ENCODE data around the gene SSUH2. TPM values are rescaled to one million over a fixed set of nuclear protein-coding genes. Genes with fewer than 3 reads are reported as not detected.

Gene SSUH2
- total and polyA plus RNA-seq, 9 of the 15 experiments (the other 6 are each of a cell fraction or from before 2014, with no cell fraction given): 0.04 to 0.17 (median 0.04) TPM; not detected in 6

DNA sequence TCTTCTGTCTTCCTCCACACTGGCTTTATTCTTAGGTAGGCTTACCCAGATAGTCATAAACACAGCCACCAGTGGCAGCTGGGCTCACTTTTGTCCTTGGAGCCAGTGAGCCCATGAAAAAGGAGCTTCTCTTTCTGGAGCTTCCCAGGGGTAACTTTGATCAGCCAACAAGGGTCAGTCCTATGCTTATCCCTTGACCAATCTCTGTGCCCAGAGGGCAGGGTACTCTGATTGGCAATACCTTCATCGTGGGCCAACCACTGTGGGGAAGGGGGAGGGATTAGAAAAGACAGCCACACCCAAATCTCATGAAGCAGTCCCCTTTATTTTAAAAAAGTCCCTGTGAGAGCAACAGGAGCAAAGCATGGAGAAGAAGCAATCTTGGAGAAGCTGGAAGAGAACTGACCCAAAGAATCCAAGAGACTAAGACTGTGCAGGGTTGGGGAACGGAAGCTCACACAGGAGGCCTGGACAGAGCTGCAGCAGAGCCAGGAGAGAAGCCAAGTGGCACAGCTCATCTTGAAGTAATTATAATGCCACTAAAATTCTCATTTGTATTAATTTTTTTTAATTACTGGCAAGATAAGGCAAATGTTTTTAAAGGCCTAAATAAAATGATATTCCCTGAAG, 70.4 kb downstream of the SSUH2 start:
- Histone ChIP-seq H3K36me3 (ENCODE audit: control insufficient read depth, insufficient read depth, low read length) (no peaks in the 10 kb centered on the region), H3K4me3 (no peak overlapping the region), H3K4me2 (ENCODE audit: insufficient read depth, low read length) (no peak overlapping the region), H3K9me3 (replicated peaks; ENCODE audit: control insufficient read depth, insufficient read depth, low read depth, low read length) (no peaks in the 10 kb centered on the region), H3K4me1 (replicated peaks in 1 of 2; ENCODE audit: control insufficient read depth in 2 of 2, insufficient read depth in 2 of 2, low read length in 2 of 2) (no peaks in the 10 kb centered on the region), H4K20me1 (replicated peaks; ENCODE audit: control insufficient read depth, insufficient read depth, low read length) (no peaks in the 10 kb centered on the region), H3K79me2 (ENCODE audit: control insufficient read depth, insufficient read depth, low read length) (no peaks in the 10 kb centered on the region), H3K27ac (ENCODE audit: extremely low read depth, low read depth, low read length) (no peak overlapping the region), H3K27me3 (ENCODE audit: control insufficient read depth in 2 of 2, insufficient read depth in 2 of 2, low read length in 2 of 2) (0 out of 5 replicates have a peak, but pooled peaks cover 0 to 6% of the 10 kb centered on the region in 2 experiments), H3K9ac (ENCODE audit: insufficient read depth in 1 of 2, low read depth in 2 of 2, low read length in 2 of 2) (no peak overlapping the region), H2AFZ (ENCODE audit: low read depth, low read length) (no peak overlapping the region), H3K9me1 (ENCODE audit: control insufficient read depth, insufficient read depth, low read length) (no peaks in the 10 kb centered on the region)
- no TSS peak for BruUV-seq (replicated peaks)
- DNase-seq (ENCODE audit: extremely low read depth in 1 of 4, low spot score in 3 of 4) (no peak), FAIRE-seq (no peak), ATAC-seq (no peak)
- 0% methylated on average over 2 of the region's 2 CpGs for WGBS (ENCODE audit: insufficient coverage, low coverage, missing lambda C conversion rate)
- in situ Hi-C loops (cut with MboI) (no loop called here), intact Hi-C loops (cut with micrococcal nuclease) (no loop called here)
- CTCF ChIA-PET (ENCODE audit: low intra/inter-chr PET ratio): no interaction called here
- POLR2A ChIA-PET: interaction anchor here (1.3 kb wide), 1 partner anchor 10 kb away, joined by 3 read pairs; no protein-coding TSS in a partner anchor
- TF ChIP-seq EHMT2 (IDR thresholded peaks at IDR 0.05): no peak
- TF ChIP-seq ZBTB9 (CRISPR knock-in tag; IDR thresholded peaks at IDR 0.05): no peak
- no peak for TF ChIP-seq MTF1 (CRISPR knock-in tag; IDR thresholded peaks at IDR 0.05; ENCODE audit: borderline replicate concordance)
- no peak for TF ChIP-seq EWSR1 (IDR thresholded peaks at IDR 0.05; ENCODE audit: borderline replicate concordance, low read depth, partially characterized antibody)
- TF ChIP-seq, protein P1, sequence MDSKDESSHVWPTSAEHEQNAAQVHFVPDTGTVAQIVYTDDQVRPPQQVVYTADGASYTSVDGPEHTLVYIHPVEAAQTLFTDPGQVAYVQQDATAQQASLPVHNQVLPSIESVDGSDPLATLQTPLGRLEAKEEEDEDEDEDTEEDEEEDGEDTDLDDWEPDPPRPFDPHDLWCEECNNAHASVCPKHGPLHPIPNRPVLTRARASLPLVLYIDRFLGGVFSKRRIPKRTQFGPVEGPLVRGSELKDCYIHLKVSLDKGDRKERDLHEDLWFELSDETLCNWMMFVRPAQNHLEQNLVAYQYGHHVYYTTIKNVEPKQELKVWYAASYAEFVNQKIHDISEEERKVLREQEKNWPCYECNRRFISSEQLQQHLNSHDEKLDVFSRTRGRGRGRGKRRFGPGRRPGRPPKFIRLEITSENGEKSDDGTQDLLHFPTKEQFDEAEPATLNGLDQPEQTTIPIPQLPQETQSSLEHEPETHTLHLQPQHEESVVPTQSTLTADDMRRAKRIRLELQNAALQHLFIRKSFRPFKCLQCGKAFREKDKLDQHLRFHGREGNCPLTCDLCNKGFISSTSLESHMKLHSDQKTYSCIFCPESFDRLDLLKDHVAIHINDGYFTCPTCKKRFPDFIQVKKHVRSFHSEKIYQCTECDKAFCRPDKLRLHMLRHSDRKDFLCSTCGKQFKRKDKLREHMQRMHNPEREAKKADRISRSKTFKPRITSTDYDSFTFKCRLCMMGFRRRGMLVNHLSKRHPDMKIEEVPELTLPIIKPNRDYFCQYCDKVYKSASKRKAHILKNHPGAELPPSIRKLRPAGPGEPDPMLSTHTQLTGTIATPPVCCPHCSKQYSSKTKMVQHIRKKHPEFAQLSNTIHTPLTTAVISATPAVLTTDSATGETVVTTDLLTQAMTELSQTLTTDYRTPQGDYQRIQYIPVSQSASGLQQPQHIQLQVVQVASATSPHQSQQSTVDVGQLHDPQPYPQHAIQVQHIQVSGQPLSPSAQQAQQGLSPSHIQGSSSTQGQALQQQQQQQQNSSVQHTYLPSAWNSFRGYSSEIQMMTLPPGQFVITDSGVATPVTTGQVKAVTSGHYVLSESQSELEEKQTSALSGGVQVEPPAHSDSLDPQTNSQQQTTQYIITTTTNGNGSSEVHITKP (IDR thresholded peaks at IDR 0.05; ENCODE audit: partially characterized antibody): no peak
- no peak for TF ChIP-seq FOXJ3 (CRISPR knock-in tag; IDR thresholded peaks at IDR 0.05)
- TF ChIP-seq, protein P2, sequence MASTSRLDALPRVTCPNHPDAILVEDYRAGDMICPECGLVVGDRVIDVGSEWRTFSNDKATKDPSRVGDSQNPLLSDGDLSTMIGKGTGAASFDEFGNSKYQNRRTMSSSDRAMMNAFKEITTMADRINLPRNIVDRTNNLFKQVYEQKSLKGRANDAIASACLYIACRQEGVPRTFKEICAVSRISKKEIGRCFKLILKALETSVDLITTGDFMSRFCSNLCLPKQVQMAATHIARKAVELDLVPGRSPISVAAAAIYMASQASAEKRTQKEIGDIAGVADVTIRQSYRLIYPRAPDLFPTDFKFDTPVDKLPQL (IDR thresholded peaks at IDR 0.05; ENCODE audit: extremely low read depth, insufficient read length): no peak
- TF ChIP-seq DPF2 (IDR thresholded peaks at IDR 0.05): no peak
- TF ChIP-seq DNMT1 (IDR thresholded peaks at IDR 0.05): no peak
- TF ChIP-seq NELFE (IDR thresholded peaks at IDR 0.05; ENCODE audit: insufficient read depth, insufficient read length): no peak
- TF ChIP-seq MED1 (CRISPR knock-in tag; IDR thresholded peaks at IDR 0.05; ENCODE audit: borderline replicate concordance): no peak
- no peak for TF ChIP-seq CCNT2 (IDR thresholded peaks at IDR 0.05; ENCODE audit: borderline replicate concordance, extremely low read depth, insufficient read length, low read depth, low read length)
- no peak for TF ChIP-seq YBX1 (IDR thresholded peaks at IDR 0.05)
- no peak for TF ChIP-seq RNF219 (CRISPR knock-in tag; IDR thresholded peaks at IDR 0.05)

Data from K562 (cell line).